ENCODE results near the gene PHACTR1.

PHACTR1 gene

GRCh38 chr6:13142611-13143010 lies 426.0 kb downstream of the PHACTR1 start:
- no peak for TF ChIP-seq CTCF (IDR thresholded peaks at IDR 0.05; ENCODE audit: insufficient read depth, low read length, missing control alignments)
- ChIA-PET CTCF (no interaction called here), POLR2A (no interaction called here)
- no peak overlapping the region for H3K4me3 ChIP-seq (ENCODE audit: low read depth, low read length)
- DNase-seq (ENCODE audit: low read depth, low spot score): peak; percentile 2

DNA sequence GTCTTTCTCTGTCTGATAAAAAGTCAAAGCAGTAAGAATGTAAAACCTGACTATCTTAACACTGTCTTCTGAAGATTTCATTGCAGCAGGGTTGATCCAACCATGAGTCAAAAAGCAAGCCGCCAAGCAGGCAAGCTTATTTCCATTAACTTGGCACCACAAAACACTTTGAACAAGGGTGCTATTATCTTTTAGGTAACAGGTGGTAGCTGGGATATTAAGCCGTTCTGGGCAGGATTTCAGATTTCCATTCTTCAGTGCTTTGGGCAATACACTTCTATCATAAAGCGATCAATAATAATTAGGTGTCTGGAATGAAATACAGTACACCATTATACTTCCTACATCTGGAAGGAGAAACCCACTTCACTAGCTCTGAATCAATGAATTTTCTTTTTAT lies 429.9 kb downstream of the PHACTR1 start:
- ChIA-PET CTCF (no interaction called here), POLR2A (no interaction called here)
- no peak for DNase-seq (ENCODE audit: low read depth, low spot score)
- no peak overlapping the region for H3K4me3 ChIP-seq (ENCODE audit: low read depth, low read length)
- TF ChIP-seq CTCF (IDR thresholded peaks at IDR 0.05; ENCODE audit: insufficient read depth, low read length, missing control alignments): no peak

DNA sequence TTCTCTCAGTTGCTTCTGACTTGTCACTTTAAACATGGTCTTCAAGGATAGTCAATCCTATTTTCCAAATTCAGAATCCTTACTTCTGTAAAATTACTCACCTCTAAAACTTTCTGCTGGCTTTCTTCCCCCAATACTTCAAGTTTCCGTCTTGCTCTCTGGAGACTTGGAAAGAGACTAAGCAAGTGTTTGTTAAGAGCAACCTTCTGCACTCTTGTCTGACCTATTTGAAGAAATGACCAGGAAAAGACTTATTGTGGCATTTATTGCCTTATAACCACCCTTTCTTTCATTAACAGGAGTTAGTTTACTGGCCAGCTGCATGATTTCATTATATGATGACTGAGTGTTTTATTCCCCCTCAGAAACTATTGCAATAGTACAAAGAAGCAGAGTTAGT lies 430.8 kb downstream of the PHACTR1 start:
- no peak overlapping the region for H3K4me3 ChIP-seq (ENCODE audit: low read depth, low read length)
- no peak for TF ChIP-seq CTCF (IDR thresholded peaks at IDR 0.05; ENCODE audit: insufficient read depth, low read length, missing control alignments)
- no peak for DNase-seq (ENCODE audit: low read depth, low spot score)
- POLR2A ChIA-PET: no interaction called here
- CTCF ChIA-PET: interaction anchor here (0.7 kb wide), 1 partner anchor 42 kb away, joined by 3 read pairs; no protein-coding TSS in a partner anchor

DNA sequence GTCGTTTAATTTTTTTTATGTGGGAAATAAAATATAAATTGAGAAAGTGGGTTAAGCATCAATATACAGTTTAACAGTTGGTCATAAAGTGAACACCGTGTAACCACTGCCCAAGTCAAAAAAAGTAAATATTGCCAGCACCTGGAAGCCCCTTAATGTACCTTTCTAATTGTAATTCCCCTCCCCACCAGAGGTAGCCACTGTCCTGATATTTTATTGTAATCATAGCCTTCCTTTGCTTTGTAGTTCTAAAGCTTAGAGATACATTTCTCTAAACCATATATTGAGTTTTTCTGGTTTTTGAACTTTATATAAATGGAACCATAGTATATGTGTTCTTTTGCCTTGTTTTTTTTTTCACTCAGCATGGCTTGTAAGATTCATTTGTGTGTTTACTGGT lies 431.2 kb downstream of the PHACTR1 start:
- no peak for TF ChIP-seq CTCF (IDR thresholded peaks at IDR 0.05; ENCODE audit: insufficient read depth, low read length, missing control alignments)
- H3K4me3 ChIP-seq (ENCODE audit: low read depth, low read length): no peak overlapping the region
- POLR2A ChIA-PET: no interaction called here
- DNase-seq (ENCODE audit: low read depth, low spot score): no peak
- CTCF ChIA-PET: interaction anchor here (0.7 kb wide), 1 partner anchor 42 kb away, joined by 3 read pairs; no protein-coding TSS in a partner anchor

- CTCF ChIA-PET: no interaction called here
- POLR2A ChIA-PET: no interaction called here
- no peak for DNase-seq (ENCODE audit: low read depth, low spot score)
- TF ChIP-seq CTCF (IDR thresholded peaks at IDR 0.05; ENCODE audit: insufficient read depth, low read length, missing control alignments): no peak
- no peak overlapping the region for H3K4me3 ChIP-seq (ENCODE audit: low read depth, low read length)
These were observed 436.2 kb downstream of the PHACTR1 start for GRCh38 chr6:13152764-13153163.

- no peak overlapping the region for H3K4me3 ChIP-seq (ENCODE audit: low read depth, low read length)
- ChIA-PET CTCF (no interaction called here), POLR2A (no interaction called here)
- no peak for TF ChIP-seq CTCF (IDR thresholded peaks at IDR 0.05; ENCODE audit: insufficient read depth, low read length, missing control alignments)
- DNase-seq (ENCODE audit: low read depth, low spot score): no peak
These were observed 439.8 kb downstream of the PHACTR1 start for GRCh38 chr6:13156381-13156780.
